HG03342 (cell line): ENCODE data around the gene DGKD.

Experiments used
- ATAC-seq: cut with Tn5 transposase; IDR thresholded peaks from one replicate; pipeline ENCODE4 v1.9.1; 2021; ENCODE audit warnings: mild to moderate bottlenecking, moderate library complexity; ENCODE audit not compliant: unreplicated experiment

The DGKD gene

DNA sequence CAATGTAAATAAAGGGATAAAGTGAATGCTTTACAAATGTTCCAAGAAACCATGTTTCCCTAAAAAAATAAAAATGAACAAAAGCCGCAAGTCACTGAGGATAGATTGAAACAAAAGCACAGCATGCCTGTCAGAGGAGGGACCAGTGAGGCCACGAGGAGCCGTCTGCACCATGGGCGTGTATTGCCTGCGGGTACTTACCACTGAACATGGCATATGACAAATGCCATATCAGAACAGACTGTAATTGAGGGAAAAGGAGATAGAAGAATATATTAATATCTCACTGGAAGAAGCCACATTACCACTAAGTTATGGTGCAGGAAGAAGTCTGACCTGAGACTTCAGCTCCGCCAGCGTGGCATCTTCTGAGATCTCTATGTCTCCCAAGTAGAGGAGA, 136.5 kb downstream of the DGKD start:
- ATAC-seq: no peak

DNA sequence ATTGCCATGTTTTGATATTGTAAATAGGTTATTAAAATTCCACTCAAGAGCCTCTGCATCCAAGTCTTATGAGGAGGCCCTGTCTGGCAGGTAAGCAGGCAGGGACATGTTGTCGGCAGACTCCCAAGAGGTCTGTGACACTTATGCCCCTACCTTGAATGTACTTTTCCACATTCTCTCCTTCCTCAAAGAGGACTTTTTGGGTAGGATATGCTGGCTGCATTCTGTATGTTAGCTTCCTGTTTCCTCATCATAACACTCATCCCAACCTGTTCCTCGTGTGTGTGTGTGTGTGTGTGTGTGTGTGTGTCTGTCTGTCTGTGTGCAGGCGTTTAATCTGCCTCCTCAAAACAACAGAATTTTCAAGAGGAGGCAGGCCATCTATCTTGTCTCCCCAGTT, 137.0 kb downstream of the DGKD start:
- no peak for ATAC-seq

DNA sequence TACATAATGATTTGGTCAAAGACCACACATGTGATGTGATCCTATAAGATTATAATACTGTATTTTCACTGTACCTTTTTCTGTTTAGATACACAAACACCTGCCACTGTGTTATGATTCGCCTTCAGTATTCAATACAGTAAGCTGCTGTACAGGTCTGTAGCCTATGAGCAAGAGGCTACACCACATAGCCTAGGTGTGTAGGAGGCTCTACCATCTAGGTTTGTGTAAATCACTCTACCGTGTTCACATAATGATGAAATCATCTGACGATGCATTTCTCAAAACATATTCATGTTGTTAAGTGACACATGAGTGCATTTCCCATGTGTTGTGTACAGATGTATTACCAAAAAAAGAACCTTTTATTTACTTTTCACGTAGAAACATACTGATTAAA, 137.8 kb downstream of the DGKD start:
- no peak for ATAC-seq

DNA sequence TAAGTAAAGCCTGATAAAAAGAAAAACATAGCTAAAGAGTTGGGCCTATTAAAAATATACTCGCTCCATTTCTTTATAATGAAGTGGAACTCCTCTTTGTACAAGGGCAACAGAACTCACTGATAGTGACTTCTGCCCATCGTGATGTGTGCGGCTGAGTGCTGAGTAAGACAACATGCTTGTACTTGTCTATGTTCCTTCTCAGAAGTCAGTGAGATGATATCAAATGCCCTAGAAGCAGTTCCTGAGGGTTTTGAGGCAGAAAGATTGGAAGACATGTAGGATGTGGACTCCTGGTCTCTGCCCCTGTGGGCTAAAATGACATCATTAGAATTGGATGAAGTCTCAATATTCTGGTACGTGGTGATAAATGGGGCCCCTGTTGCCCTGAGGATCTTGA, 138.5 kb downstream of the DGKD start:
- no peak for ATAC-seq

DNA sequence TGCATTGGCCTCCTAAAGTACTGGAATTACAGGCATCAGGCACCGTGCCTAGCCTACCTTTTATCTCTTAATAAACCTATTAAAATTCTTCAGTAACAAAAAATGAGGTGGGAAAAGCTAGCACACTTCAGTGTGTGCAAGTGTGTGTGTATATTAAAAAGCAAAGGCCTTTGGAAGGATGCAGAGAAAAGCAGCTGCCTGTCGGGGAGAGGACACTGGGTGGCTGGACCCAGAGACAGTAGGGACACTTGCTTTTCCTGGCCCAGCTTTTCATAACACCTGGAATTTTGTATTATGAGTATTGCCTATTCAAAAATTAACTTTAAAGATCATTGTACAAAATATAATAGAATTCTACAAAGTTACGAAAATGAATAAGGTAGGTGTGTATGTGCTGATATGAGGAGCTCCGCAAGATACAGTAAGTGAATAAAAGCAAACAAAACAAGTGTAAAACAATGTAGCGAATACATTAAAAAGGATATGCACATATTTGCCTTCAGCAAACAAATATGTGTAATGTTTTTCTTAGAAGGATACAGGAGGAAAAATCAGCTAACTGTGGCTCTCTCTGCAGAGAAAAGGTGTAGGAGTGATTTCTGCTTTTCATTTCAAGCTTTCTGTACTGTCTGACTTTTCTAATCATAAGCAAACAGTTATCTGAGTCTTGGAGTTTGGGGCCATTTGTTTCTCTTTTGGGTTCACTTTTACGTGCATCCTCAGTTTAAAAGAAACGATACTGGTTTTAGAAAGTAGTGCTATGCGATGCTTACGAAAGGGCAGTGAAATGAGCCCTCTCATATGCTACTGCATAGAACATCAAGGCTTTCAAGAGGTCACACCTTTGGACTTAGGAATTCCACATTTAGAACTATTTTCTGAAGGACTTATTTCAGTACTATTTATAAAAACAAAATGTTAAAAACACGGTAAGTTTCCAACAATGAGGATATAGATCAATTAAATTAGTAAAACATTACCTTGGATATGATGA, 141.5 kb downstream of the DGKD start:
- no peak for ATAC-seq

DNA sequence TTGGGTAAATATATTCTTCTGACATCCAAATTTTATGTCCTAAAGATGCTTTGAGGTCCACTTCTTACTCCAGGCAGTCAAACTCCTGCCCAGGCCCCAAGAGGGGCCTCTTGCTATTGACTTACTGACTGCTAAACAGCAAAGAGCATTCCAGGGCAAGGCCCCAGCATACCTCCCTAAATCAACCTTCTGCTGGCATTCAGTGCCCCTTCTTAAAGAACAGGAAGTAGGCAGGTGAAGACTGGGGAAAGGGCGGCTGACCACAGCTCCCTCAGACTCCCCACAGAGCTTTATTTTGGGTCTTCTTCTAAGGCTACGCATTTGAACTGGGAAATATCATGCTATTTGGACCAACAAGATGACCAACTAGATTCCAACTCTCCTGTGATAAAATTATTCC, 143.4 kb downstream of the DGKD start:
- no peak for ATAC-seq

DNA sequence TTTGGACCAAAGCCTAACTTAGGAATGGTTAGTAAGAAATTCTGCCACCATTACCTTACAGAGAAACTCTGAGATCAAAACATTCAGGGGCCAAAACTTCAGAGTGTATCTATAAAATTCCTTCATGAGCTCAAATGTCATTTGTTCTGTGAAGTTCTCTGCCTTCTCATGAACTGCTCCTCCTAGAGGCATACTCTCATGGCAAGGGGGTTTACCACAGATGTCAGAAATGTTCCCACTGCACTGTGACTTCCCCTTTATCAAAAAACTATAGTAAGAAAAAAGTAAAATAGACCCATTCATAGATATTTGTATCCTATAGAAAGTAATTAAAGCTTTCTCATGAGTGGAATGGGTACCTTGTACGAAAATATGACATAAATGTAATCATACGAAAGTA, 143.8 kb downstream of the DGKD start:
- ATAC-seq: no peak

DNA sequence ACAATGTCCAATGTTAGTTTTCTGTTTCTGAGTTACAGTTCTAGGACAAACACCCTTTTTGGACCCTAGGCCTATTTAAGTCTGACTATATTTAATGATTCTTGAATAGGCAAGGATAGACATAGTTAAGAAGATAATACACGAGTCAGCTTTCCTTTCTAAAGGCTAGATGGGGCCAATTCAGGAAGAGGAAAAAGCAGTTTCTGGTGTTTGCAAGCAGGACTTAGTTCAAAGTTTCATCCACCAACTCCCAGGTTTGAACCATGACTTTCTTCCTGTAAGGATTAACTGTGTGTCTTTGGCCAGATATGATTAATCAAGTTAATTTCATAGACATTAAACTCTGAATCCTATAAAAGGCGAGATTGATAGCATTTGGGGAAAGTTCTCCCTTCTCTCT, 145.6 kb downstream of the DGKD start:
- ATAC-seq: no peak

DNA sequence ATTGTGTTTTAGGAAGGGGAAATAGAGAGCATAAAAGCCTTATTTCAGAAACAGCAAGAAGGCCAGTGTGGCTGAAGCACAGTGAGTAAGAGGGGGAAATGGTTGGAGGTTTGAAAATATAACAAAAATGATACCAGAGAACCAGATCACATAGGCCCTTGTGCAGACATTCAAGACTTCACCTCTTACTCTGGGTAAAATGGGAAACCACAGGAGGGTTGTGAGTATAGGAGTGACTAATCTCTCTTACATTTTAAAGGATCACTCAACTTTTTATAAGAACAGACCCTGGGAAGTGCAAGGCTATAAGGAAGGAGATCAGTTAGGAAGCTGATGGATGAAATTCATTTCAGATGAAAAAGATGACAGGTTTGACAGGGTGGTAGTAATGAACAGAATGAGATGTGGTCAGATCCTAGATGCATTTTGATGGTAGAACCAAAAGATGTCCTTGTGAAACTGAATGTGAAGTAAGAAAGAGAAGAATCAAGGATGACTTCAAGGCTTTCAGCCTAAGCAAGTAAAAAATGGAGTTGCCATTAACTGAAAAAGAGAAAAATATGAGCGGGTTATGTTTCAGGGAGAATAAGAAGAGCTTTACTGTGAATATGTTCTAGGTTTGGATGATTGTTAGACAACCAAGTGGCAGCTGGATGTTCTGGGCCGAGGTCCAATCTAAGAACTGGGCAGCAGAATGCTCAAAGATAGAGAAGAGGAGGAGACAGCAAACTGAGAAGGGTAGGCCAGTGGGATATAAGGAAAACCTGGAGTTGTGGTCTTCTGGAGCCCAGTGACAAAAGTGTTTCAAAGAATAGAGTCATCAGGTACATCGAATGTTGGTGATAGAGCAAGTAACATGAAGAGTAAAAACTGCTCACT, 147.1 kb downstream of the DGKD start:
- ATAC-seq: no peak

DNA sequence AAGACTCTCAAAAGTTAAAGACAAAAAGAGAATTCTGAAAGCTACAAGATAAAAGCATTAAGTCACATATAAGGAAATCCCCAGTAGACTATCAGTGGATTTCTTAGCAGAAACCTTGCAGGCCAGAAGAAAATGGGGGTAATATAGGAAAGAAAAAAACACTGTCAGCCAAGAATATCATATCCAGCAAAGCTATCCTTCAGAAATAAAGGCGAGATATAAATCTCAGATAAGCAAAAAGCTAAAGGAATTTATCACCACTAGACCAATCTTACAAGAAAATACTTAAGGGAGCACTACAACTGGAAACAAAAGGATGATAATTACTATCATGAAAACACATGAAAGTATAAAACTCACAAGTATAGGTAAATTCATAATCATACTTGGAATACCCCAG, 149.2 kb downstream of the DGKD start:
- ATAC-seq: no peak

DNA sequence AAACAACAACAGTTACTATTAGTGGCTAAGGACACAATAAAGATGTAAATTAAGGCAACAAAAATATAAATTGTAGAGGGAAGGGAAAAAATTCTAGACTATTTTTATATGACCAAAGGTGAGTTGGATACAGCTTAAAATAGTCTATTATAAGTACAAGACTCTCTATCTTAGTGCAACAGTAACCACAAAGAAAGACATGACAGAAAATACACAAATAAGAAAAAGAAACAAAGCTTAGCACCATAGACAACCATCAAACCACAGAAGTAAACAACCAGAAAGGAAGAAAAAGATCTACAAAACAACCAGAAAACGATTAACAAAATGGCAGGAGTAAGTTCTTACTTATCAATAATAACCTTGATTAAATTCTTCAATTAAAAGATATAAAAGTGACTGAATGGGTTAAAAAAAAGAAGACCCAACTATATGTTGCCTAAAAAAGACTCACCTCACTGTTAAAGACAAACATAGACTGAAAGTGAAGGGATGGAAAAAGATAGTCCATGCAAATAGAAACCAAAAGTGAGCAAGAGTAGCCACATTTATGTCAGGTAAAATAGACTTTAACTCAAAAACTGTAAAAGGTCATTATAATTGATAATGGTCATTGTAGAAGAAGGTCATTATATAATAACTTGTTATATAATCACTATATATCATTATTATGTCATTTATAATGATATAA, 149.8 kb downstream of the DGKD start:
- peak; percentile 72 for ATAC-seq

DNA sequence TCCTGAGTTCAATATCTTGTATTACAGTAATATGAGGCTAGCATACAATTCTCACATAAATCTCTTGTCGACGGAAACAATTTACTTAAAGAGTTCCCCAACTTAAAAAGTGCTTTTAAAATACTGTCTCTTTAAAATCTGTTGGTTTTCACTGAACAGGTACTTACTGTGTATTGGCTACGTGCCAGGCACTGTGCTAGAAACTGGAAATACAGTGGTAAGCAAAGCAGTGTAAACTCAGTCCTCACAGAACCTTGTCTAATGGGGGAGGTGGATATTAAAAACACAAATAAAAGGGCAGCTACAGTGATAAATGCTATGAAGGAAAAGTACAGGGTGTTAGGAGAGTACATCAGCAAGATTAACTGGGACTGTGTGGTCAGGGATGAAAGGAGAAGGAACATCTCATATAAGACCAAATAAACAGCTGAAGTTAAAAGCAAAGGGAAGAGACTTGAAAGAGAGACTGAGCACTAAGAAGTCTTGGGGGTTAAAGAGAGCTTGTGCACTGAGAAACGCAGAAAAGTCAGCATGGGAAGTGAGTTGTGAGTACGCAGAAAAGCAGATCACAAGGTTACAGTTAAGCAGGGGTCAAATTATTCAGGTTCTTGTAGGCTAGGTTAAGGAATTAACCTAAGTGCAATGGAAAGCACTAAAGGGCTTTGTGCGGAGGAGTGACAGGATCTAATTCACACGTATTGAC, 159.8 kb downstream of the DGKD start:
- no peak for ATAC-seq

DNA sequence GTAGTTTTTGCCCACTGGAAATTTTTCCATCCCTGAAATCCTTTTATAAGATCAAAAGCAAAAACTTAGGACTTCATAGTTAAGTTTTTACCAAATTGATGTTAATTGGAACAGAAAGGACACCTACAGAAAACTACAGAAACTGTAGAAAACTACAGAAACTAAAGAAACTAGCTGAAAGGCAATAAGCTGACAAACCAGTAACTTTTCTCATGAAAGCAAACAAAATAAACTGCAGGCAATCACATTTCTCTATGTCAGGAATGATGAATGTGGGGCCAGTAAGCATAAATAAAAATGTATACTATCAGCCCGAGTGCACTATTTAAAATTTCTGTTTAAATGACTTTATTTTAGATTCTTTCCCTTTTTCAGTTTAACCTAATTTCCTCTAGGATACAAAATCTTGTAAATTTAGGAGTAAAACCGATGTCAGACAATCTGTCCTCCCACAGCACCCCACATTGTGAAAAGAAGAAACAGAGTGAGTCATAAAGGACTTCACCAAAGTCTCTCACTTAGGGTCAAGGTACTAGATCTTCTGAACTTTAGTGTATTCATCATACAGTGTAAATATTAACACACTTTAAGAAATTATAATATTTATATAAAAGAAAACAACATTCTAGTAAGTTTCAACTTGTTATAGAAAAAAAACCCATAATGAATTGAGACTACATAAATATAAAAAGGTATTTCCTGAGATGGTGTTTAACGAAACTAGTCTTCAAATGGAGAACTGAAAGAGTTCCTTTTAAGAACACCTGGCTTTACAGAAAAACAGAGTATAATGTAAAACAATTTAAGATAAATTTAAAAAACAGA, 165.7 kb downstream of the DGKD start:
- ATAC-seq: peak; percentile 93
